ENCODE measurements around the gene STAC3.

The STAC3 gene

DNA sequence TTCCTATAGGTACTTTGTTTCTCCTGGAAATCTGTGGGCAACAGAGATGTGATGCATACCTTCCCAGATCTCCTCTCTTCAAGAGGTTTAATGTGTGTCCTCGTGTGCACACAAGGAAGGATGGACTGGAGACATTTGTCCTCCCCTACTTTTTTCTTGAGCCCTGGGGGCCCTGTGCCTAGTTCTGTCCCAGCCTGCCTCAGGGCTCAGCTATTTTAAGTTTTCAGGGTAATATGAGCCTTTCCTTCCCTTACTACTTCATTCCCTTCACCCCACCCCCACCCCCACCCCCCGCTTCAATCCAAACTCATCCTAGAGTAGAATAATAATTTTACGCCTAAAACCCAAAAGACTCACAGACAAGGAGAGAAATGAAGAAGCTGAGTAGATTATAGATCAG, 446 bp downstream of the STAC3 start:
- no peak for DNase-seq (ENCODE audit: low spot score)
- H3K27ac ChIP-seq = no peak overlapping the region
- no peak for TF ChIP-seq CTCF (IDR thresholded peaks at IDR 0.05)
- H3K4me3 ChIP-seq = no peak overlapping the region

GRCh38 chr12:57248934-57249742, 1.8 kb downstream of the STAC3 start:
- Histone ChIP-seq H3K27ac (no peak overlapping the region), H3K4me3 (no peak overlapping the region)
- no peak for TF ChIP-seq CTCF (IDR thresholded peaks at IDR 0.05)
- no peak for DNase-seq (ENCODE audit: low spot score)

GRCh38 chr12:57247041-57247440, 3.9 kb downstream of the STAC3 start:
- no peak overlapping the region for H3K4me3 ChIP-seq
- no peak for TF ChIP-seq CTCF (IDR thresholded peaks at IDR 0.05)
- H3K27ac ChIP-seq = no peak overlapping the region
- DNase-seq (ENCODE audit: low spot score) = no peak

- H3K4me3 ChIP-seq = no peak overlapping the region
- peak; percentile 71 for DNase-seq (ENCODE audit: low spot score)
- H3K27ac ChIP-seq = no peak overlapping the region
- no peak for TF ChIP-seq CTCF (IDR thresholded peaks at IDR 0.05)
Observed at GRCh38 chr12:57244312-57244696, 6.7 kb downstream of the STAC3 start.

GRCh38 chr12:57243521-57244311, 7.3 kb downstream of the STAC3 start:
- Histone ChIP-seq H3K4me3 (peak overlapping the region; percentile 59), H3K27ac (no peak overlapping the region)
- peak; percentile 77 for DNase-seq (ENCODE audit: low spot score)
- TF ChIP-seq CTCF (IDR thresholded peaks at IDR 0.05) = peak; percentile 58

DNA sequence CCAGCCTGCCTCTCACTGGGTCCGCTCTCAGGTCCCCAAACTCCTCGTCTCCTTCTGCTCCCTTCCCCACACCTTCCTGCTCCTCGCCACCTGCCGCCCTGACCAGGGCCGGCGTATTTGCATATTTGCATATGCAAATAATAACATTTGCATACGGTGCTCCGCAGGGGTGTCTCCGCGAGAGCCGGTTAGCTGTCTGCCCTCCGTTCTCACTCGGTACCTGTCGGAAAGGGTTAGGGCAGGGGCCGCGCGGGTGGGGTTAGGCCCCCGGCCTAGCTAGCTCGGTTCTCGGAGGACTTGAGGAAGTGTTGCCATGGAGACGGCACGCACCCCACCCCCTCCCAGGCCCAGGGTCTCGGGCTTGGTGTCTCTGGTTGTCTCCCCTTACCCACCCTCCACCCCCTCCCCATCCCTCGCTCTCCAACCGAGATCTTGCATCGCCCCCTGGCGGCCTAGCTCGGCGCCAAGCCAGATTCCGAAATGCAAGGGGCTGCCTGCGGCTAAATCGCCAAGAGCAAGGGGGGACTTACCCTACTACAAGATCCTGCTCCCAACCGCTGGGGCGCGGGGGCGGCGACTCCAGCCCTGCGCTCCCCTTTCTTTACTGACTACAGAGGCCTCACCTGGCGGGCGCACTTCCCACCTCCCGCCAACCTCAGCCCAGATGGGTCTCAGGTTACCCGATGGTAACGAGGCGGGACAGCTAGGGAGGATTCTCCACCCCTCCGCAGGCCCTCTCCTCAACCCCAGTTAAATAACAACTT, 8.1 kb downstream of the STAC3 start:
- H3K4me3 ChIP-seq = peak overlapping the region; percentile 59
- DNase-seq (ENCODE audit: low spot score) = peak; percentile 74
- H3K27ac ChIP-seq = no peak overlapping the region
- TF ChIP-seq CTCF (IDR thresholded peaks at IDR 0.05) = peak; percentile 27
